Measurements from ENCODE around the gene AQP10.

- TF ChIP-seq CTCF (IDR thresholded peaks at IDR 0.05) (no peak), POLR2A (IDR thresholded peaks at IDR 0.05) (no peak), EP300 (IDR thresholded peaks at IDR 0.05) (no peak)
Observed at GRCh38 chr1:154272999-154273563, 47.8 kb upstream of the AQP10 start.

Data from suprapubic skin (tissue), 3 donors.